ENCODE measurements around the gene STX16.

GRCh38 chr20:58706975-58707681, 56.0 kb downstream of the STX16 start:
- TF ChIP-seq CTCF (conservative IDR thresholded peaks at IDR 0.05 in 1 of 2, IDR thresholded peaks at IDR 0.05 in 1 of 2; ENCODE audit: low read depth in 1 of 2, low read length in 2 of 2) (no peak), EZH2 (IDR thresholded peaks at IDR 0.05; ENCODE audit: low read length, missing control alignments) (no peak)
